Measurements from ENCODE around the gene TPPP. TPM values are rescaled to one million over a fixed set of nuclear protein-coding genes. Genes with fewer than 3 reads are reported as not detected.

The TPPP gene
- total and polyA plus RNA-seq, 2 donors (not counting 3 experiments of a cell fraction or from before 2014, with no cell fraction given), result 0.04 to 0.09 TPM

- Histone ChIP-seq H3K27ac (ENCODE audit: insufficient read depth, low read depth, low read length) (no peak overlapping the region), H3K9me3 (replicated peaks; ENCODE audit: control insufficient read depth, insufficient read depth, low read length) (no peaks in the 10 kb centered on the region), H3K4me2 (ENCODE audit: insufficient read depth, low read length) (no peak overlapping the region), H3K4me3 (replicated peaks in 1 of 3; ENCODE audit: insufficient read depth in 1 of 3, low read depth in 1 of 3, low read length in 3 of 3) (no peak overlapping the region), H3K4me1 (ENCODE audit: control insufficient read depth, extremely low read depth, insufficient read depth, low read length) (no peaks in the 10 kb centered on the region), H3K79me2 (ENCODE audit: control insufficient read depth, insufficient read depth, low read length) (no peaks in the 10 kb centered on the region), H3K9ac (replicated peaks; ENCODE audit: extremely low read depth, insufficient read depth, low read length) (no peak overlapping the region), H3K36me3 (ENCODE audit: control insufficient read depth in 2 of 2, extremely low read depth in 1 of 2, insufficient read depth in 2 of 2, low read length in 2 of 2) (peaks cover 0 to 8% of the 10 kb centered on the region in 2 experiments), H4K20me1 (replicated peaks; ENCODE audit: control insufficient read depth, extremely low read depth, insufficient read depth, low read length) (no peaks in the 10 kb centered on the region), H3K9me1 (replicated peaks; ENCODE audit: control insufficient read depth, extremely low read depth, insufficient read depth, low read length) (no peaks in the 10 kb centered on the region), H3K27me3 (ENCODE audit: control insufficient read depth in 2 of 2, insufficient read depth in 2 of 2, low read length in 2 of 2) (no peaks in the 10 kb centered on the region), H2AFZ (ENCODE audit: low read depth, low read length) (no peak overlapping the region)
- no peak for FAIRE-seq
- DNase-seq (ENCODE audit: low read depth, low spot score), result no peak
- TF ChIP-seq EZH2 (IDR thresholded peaks at IDR 0.05; ENCODE audit: borderline replicate concordance, low read depth, low read length, severe bottlenecking) (no peak), MYC (IDR thresholded peaks at IDR 0.05; ENCODE audit: low read depth, low read length) (no peak), POLR2AphosphoS5 (IDR thresholded peaks at IDR 0.05; ENCODE audit: insufficient read depth, low read depth, low read length) (no peak), CTCF (IDR thresholded peaks at IDR 0.05; ENCODE audit: extremely low read depth in 1 of 2, insufficient read depth in 1 of 2, low read depth in 1 of 2, low read length in 2 of 2) (no peak), FOS (IDR thresholded peaks at IDR 0.05; ENCODE audit: borderline replicate concordance, insufficient read depth, low read length) (no peak), POLR2A (IDR thresholded peaks at IDR 0.05; ENCODE audit: low read depth, low read length) (no peak), MAX (IDR thresholded peaks at IDR 0.05; ENCODE audit: insufficient read depth, insufficient read length) (no peak), GATA2 (IDR thresholded peaks at IDR 0.05; ENCODE audit: insufficient read depth, insufficient read length, low read depth, low read length) (no peak), JUN (IDR thresholded peaks at IDR 0.05; ENCODE audit: borderline replicate concordance, insufficient read depth, insufficient read length, low read depth) (no peak)
- POLR2A ChIA-PET, result no interaction called here
- no TSS peak for BruUV-seq (replicated peaks)
- dilution Hi-C loops (cut with MboI; ENCODE audit: extremely low pct_ligation_motif_present, low sequenced_read_pairs) (no loop called here), intact Hi-C loops (cut with micrococcal nuclease) (no loop called here)
- CTCF ChIA-PET, result no interaction called here
These were observed 69.6 kb downstream of the TPPP start for GRCh38 chr5:623531-623930.
